HG02840 (cell line): ENCODE measurements around the gene POLE2.
"Not testable (repeated sequence)": the region's sequence is repeated elsewhere in the genome, so short reads cannot be mapped to it uniquely, and the experiment has no call there.

ENCODE experiments used
- ATAC-seq: cut with Tn5 transposase; IDR thresholded peaks from one replicate; pipeline ENCODE4 v1.9.1; 2021; ENCODE audit warnings: mild to moderate bottlenecking, moderate library complexity, moderate number of reproducible peaks; ENCODE audit not compliant: unreplicated experiment, low FRiP score

POLE2 gene

GRCh38 chr14:49687942-49688700, at the start of gene POLE2:
Gene POLE2, minus strand, starts transcription at chr14:49688214. Its CDS starts 11 bp downstream, at chr14:49688203.
- peak; percentile 67 for ATAC-seq

- not testable (repeated sequence) for ATAC-seq
Measured at GRCh38 chr14:49735669-49736068, 47.7 kb upstream of the POLE2 start.

- no peak for ATAC-seq
Measured at GRCh38 chr14:49733836-49734235, 45.8 kb upstream of the POLE2 start.

- no peak for ATAC-seq
Measured at GRCh38 chr14:49732896-49733295, 44.9 kb upstream of the POLE2 start.

- ATAC-seq: no peak
Measured at GRCh38 chr14:49727171-49727570, 39.2 kb upstream of the POLE2 start.

- ATAC-seq: not testable (repeated sequence)
Measured at GRCh38 chr14:49721733-49722435, 33.9 kb upstream of the POLE2 start.

- ATAC-seq: no peak
Measured at GRCh38 chr14:49720744-49721143, 32.7 kb upstream of the POLE2 start.

- ATAC-seq: not testable (repeated sequence)
Measured at GRCh38 chr14:49710993-49711392, 23.0 kb upstream of the POLE2 start.

GRCh38 chr14:49704471-49704870, 16.5 kb upstream of the POLE2 start:
- not testable (repeated sequence) for ATAC-seq

DNA sequence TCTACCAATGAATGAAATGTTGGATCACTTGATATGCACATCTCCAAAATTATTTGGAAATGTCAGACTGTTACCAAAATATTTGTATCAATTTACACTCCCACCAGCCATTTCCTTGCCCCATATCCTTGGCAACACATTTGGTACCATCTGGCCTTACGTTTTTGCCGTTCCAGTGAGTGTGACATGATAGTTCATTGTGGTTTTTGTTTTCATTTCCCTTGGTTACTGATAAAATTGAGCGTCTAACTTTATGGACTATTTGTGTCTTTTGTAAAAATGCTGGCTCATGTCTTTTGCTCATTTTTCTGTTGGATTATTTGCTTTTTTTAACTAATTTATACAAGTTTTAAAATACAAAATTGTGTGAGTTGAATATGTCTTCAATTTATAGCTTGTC, 16.0 kb upstream of the POLE2 start:
- ATAC-seq: no peak

- no peak for ATAC-seq
Measured at GRCh38 chr14:49702725-49703124, 14.7 kb upstream of the POLE2 start.

GRCh38 chr14:49693735-49694124, 5.7 kb upstream of the POLE2 start:
- ATAC-seq: not testable (repeated sequence)

DNA sequence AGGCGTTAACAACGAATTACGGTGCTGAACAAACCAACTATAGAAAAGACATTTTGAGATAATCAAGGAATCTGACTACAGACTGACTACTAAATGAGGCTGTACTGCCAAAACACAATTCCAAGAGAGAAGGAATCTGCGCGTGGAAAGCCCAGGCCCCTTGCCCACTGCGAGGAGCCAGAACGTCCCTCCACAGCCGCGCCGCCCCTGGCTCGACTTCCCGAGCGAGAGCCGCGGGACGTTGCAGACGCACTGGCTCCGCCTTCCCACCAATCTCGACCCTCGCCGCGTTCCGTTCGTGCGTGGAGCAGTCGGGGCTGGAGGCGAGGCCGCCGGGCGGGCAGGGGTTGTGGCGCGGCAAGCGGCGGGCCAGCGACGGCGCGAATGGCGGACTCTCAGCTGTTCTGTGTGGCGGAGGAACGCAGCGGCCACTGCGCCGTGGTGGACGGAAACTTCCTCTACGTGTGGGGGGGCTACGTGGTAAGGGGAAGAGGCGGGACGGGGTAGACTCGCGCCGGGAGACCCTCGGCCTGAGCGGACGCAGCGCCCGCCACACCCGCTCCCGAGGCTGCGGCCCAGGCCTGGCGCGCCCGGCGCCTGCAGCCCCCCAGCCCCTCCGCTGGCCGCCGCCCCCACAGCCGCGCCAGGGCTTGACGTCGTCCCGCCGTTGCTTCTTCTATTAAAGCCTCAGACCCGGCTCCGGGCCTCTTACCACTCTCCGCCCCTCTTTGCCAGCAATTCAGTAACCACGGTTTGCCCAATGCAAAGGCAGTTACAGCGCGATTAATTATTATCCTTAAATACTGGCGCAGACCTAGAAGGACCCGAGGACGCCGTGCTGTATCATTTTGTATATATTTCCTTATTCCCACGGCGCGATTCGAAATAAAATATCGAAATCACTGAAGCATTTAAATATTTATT, 5.1 kb upstream of the POLE2 start, which contains the start of gene KLHDC1:
Gene KLHDC1, plus strand, starts transcription at position 310 of the 924 bp plus-strand sequence. Its CDS starts 75 bp downstream, at position 385.
- ATAC-seq: peak; percentile 63

DNA sequence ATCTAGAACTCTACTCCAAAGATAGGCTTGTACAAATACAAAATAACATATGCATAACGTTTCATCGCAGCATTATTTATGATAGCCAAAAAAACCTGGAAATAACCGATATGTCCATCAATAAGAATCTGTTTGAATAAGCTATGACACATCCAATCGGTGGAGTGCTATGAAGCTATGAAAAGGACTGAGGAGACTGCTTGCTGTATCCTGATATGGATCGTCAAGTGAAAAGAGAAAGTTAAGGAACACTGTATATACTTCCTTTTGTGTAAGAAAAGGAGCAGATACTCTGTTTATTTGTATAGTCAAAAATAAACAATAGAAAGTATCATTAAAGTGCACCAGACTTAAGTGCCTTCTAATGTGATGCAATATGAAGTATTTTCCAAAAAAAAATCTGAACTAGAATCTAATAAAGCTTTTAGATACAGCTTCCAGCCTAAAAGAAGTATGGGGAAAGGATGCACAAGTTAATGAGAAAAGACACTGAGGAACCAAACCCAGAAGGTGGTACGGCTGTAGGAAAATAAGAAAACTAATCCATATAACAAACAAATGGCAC, 4.3 kb upstream of the POLE2 start:
- no peak for ATAC-seq

GRCh38 chr14:49691031-49691430, 3.0 kb upstream of the POLE2 start:
- ATAC-seq: no peak

DNA sequence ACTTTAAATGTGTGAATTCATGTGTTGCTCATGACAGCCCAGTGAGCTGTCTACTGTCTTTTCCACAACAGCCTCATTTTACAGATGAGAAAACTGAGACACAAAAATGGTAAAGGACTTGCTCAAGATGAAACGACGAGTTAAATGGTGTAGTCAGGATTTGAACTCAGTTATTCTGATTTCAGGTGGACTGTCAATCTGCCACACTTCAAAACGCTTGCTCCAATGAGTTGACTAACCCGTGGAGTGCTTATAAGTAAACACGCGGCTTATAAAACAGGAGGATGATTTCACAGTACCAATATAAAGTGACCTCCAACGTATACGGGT, 652 bp upstream of the POLE2 start:
- ATAC-seq: no peak

DNA sequence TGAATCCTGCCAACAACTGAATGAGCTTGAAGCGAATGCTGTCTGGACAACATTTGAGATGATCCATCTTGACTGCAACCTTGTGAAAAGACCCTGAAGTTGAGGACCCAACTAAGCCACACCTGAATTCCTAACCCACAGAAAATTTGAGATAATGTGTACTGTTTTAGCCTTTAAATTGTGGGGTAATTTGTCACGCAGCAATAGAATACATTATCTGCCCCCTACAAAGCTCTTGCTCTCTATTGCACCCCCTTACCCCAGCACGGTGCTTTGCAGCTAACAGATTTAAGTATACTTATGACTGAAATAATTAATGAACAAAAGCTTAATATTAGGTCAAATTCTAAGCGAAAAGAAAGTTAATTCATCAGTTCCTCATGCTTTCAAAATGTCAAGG, 1.6 kb downstream of the POLE2 start:
- no peak for ATAC-seq

DNA sequence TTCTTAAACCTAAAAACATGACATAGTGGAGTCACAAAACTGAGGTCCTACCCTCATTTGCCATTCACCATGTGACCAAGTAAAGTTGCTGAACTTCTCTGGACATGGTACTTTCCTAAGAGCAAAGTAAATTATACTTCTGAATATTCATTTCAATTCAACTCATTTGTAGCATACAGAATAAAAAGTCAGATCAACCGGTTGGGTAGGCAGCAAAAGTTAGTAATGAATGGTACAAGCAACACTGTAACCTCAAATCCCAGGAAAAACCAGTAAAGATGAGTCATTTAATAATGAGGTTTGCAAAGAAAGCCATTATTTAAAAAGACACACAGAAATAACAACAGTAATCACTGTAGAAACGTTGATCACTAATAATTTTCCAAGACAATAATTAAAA, 8.7 kb downstream of the POLE2 start:
- ATAC-seq: no peak

DNA sequence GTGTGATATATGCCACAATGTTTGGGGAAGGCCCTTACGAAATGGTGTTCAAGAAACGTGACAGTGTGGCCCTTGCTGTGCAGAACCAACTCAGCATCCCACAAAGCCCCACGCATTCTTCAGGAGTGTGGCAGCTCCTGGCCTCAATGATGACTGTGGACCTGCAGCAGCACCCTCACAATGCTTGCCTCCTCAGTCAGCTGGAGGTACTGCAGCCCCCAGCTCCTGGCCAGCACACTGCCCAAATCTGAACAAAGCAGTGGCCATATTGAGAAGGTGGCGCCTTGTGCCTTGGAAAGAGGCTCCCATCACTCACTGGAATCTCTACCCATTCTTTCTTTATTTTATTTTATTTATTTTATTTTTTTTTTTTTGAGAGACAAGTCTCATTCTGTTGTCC, 10.4 kb downstream of the POLE2 start:
- ATAC-seq: no peak

GRCh38 chr14:49673586-49673985, 14.4 kb downstream of the POLE2 start:
- ATAC-seq: no peak

GRCh38 chr14:49670475-49670874, 17.5 kb downstream of the POLE2 start:
- no peak for ATAC-seq
